GM18519 (cell line): ENCODE results near the gene SGSM1.
"Not testable (repeated sequence)": the region's sequence is repeated elsewhere in the genome, so short reads cannot be mapped to it uniquely, and the experiment has no call there.

Experiments used
- ATAC-seq: cut with Tn5 transposase; IDR thresholded peaks from one replicate; pipeline ENCODE4 v1.9.1; 2021; ENCODE audit warnings: mild to moderate bottlenecking, moderate library complexity; ENCODE audit not compliant: unreplicated experiment, low FRiP score

Gene SGSM1

DNA sequence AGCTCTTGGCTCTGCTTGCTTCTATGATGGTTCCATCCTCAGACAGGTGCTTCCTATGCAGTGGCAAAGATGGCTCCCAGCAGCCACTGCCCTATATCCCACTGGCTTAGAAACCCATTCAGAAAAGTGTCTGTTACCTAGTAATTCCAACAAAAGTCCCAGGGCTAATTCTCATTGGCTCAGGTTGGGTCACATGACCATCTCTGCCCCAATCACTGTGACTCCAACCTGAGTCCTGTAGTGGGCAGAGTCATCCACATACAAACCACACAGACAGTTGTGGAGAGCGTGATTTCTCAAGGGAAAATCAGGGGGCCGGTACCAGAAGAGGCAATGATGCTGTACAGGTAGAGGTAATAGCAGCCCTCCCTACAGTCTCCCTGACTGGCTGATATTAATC lies 73.0 kb downstream of the SGSM1 start:
- ATAC-seq = no peak

DNA sequence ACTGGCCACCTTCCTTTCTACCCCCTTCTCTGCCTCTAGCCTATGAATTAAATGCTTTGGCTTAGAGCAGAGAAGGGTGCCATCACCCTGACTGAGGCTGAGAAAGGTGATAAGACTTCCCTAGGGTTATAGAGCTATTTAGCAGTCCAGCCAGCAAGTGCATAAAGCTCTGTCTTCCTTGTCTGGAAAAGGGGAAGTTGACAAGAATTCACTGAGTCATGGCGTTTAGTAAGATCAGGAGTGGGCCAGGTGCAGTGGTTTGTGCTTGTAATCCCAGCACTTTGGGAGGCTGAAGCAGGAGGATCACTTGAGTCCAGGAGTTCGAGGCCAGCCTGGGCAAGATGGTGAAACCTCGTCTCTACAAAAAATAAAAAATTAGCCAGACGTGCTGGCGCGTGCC lies 77.4 kb downstream of the SGSM1 start:
- ATAC-seq = no peak

DNA sequence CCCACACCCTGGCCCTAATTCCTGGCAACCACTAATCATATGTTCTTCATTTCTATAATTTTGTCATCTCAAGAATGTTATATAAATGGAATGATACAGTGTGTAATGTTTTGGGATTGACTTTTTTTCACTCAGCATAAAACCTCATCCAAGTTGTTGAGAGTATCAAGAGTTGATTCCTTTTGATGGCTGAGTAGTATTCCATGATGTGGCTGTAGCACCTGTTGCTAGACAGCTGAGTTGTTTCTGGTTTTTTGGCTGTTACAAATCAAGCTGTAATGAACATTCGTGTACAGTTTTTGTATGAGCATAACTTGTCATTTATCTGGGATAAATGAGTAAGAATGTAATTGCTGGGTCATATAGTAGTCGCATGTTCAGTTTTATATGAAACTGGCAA lies 81.2 kb downstream of the SGSM1 start:
- no peak for ATAC-seq

DNA sequence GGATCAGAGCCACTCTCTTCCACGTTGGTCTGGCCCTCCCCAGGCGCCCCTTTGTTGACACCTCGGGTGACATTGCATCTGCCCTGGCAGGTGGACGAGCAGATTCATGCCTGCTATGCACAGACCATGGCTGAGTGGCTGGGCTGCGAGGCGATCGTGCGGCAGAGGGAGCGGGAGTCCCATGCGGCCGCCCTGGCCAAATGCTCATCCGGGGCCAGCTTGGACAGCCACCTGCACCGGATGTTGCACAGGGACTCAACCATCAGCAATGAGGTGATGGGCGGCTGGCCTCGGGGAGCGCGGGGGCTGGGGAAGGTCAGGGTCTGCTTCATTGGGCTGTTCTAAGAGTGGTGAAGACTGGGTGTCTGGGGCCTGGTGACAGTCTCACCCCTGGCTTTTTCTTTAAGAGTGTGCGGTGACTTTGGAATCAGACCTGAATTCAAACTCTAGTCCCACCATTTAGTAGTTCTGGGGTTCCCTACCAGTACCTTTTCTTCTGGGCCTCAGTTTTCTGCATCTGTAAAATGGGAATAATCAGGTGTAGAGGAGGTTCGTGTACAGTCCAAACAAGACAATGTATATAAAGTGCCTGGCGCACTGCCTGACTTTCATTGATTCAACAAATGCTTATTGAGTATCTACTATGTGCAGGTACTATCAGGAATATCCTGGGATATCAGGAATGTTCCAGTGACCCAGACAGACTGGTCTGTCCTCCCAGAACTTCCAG lies 87.5 kb downstream of the SGSM1 start:
- ATAC-seq = no peak

- ATAC-seq = no peak
Measured at GRCh38 chr22:24894220-24894975, 88.4 kb downstream of the SGSM1 start.

DNA sequence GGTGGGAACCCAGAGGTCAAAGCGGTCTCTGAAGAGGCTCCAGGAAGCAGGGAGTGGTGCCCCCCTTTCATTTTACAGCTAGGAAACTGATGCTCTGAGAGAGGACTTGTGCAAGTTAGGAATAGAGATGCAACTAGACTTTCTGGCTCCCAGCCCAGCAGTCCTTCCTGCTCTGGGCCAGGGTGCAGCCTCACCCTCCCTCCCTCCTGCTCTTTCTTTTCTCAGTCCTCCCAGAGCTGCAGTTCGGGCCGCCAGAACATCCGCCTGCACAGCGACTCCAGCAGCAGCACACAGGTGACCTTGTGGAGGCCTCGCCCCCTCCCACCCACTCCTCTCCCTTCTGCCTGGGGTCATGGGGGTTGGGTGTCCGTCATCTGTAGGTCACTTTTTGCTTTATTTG lies 89.0 kb downstream of the SGSM1 start:
- ATAC-seq = no peak

DNA sequence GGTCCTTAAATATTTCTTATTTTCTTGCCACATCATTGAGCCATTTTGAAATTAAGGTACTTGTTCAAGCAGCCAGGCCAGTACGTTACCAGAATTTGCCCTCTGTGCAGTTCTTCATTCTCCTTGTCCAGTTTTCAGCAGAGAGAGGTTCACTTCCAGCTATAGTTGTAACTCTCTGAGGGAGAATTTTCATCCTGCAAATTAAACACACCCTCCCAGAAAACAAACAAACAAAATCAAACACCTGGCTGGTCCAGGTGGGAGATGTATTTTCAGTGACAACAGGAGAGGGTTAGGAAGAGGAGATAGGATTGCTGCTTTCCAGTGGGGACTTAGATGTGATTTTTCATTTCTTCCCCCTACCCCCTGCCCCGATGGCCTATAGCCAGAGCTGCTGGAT lies 95.4 kb downstream of the SGSM1 start:
- no peak for ATAC-seq

DNA sequence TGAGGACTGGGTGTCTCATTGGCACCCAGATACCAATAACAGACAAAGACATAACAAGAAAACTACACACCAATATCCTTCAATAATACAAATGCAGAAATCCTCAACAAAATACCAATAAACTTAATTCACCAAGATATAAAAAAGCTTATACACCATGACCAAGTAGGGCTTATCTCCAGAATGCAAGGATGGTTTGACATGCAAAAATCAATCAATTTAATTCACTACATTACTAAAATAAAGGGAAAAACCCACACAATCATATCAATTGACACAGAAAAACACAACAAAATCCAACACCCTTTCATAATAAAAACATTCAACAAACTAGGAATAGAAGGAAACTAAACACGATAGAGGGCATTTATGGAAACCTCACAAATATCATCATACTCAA lies 99.9 kb downstream of the SGSM1 start:
- no peak for ATAC-seq

DNA sequence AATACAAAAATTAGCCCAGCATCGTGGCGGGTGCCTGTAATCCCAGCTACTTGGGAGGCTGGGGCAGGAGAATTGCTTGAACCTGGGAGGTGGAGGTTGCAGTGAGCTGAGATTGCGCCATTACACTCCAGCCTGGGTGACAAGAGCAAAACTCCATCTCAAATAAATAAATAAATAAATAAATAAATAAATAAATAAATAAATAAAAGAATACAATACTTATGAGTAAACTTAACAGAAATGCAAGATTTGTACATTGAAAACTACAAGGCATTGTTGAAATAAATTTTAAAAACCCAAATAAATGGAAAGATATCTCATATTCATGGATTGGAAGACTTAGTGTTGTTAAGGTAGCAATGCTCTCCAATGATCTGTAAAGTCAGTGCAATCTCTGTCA lies 101.1 kb downstream of the SGSM1 start:
- not testable (repeated sequence) for ATAC-seq

GRCh38 chr22:24920029-24920428 lies 114.0 kb downstream of the SGSM1 start:
- no peak for ATAC-seq

- no peak for ATAC-seq
Measured at GRCh38 chr22:24925586-24926427, 119.8 kb downstream of the SGSM1 start.

DNA sequence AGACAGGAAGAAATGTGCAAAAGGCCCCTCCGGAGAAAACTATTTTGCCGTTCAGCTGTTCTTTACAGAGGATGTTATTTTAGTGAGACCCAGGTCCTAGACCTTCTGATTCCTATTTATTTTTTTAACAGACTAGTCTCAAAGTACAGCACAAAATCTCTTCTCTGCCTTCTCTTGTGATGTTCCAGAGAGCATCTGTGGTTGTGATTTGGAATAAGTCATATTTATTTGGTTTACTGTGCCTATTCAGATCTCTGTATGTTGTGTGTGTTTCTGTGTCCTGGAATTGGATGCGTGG lies 120.4 kb downstream of the SGSM1 start:
- ATAC-seq = no peak

- ATAC-seq = no peak
Measured at GRCh38 chr22:24926849-24927579, 121.0 kb downstream of the SGSM1 start.

GRCh38 chr22:24928322-24928721 lies 122.3 kb downstream of the SGSM1 start:
- no peak for ATAC-seq

DNA sequence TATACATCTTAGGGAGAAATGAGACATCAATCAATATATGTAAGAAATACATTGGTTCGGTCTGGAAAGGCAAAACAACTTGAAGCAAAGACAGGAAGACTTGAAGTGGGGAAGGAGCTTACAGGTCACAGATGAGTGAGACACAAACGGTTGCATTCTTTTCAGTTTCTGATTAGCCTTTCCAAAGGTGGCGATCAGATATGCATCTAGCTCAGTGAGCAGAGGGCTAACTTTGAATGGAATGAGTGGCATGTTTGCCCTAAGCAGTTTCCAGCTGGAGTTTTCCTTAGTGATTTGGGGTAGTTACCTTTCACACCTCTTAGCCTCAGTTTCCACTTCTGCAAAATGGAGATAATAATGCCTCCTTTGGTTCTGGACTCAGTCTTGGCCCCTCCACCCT lies 124.7 kb downstream of the SGSM1 start:
- no peak for ATAC-seq

DNA sequence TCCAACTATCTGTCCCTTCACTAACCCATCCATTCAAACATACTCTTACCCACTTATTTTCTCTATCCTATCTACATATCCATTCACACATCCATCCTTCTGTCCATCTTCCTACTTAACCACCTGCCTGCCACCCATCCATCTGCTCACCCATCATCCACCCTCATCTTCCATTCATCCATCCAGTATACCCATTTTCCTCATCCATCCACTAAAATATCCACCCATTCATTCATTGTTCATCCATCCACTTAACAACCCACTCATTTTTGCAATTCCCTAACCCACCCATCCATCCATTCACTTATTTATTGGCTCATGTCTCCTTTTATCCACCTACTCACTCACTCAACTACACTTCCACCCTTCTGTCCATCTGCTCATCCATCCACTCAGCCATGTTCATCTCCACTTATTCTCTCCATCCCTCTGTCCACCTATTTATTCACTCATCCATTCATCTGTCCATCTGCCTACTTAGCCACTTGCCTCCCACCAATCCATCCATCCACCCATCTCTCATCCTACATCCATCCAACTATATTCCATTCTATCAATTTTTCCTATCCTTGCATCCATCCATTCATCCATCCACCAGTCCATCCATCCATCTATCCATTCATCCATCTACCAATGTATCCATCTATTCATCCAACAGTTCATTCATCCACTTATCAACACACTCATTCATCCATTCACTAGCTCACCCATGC lies 129.9 kb downstream of the SGSM1 start:
- ATAC-seq = no peak

DNA sequence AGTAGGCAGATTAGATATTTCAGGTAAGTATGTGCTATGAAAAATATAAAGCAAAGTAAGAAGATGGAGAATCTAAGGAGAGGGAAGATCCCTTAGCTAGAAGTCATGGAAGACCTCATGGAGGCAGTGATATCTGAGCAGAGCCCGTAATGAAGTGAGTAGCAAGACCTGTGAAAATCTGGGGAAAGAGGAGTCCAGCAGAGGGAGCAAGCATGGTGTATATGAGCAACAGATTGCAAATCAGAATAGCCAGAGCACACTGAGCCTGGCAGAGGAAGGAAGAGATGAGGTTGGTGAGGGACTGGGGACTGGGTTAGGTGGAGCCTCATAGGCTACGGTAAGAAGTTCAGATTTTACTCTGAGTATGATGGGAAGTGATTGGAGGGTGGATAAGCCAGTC lies 131.1 kb downstream of the SGSM1 start:
- no peak for ATAC-seq

DNA sequence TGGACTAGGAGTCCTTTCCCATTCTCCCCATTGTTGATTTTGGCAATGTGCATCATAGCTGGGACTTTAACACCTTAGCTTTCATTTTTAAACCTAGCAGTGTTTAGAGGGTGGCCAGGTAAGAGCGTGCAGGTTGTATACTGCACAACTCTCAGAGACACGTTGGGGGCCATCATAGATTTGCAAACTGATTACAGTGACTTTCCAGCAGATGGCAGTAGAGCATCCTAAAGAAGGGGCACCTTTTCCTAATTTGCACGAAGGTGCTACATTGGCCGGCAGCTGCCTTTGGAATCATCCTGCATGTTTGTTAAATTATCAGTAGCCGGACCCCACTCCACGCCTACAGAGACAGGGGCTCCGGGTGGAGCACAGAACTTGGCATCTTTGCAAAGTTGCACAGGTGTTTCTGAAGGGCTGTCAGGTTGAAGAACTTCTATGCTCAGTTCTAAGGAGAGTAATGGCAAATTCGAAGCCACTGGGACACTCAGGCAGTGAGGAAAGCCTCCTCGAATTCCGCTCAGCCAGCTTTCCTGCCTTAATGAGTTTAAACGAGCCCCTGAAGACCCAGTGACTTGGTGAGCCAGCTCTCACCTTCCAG lies 132.8 kb downstream of the SGSM1 start:
- ATAC-seq = no peak

GRCh38 chr22:24942301-24942700 lies 136.3 kb downstream of the SGSM1 start:
- no peak for ATAC-seq
